ENCODE measurements around the gene RPF1. TPM values are rescaled to one million over a fixed set of nuclear protein-coding genes. Genes with fewer than 3 reads are reported as not detected.

Gene RPF1
- total and polyA plus RNA-seq, 2 of the 8 experiments (the other 6 are each of a cell fraction or from before 2014, with no cell fraction given) = 18.7 to 41.8 TPM

- H3K23me2 ChIP-seq (ENCODE audit: low read depth, low read length) = no peaks in the 10 kb centered on the region
- H3K18ac ChIP-seq (ENCODE audit: extremely low read depth, low read length) = no peak overlapping the region
- H3K27me3 ChIP-seq (replicated peaks in 1 of 4; ENCODE audit: control insufficient read depth in 3 of 4, extremely low read depth in 1 of 4, insufficient read depth in 3 of 4, low read length in 3 of 4) = no peaks in the 10 kb centered on the region
- peaks cover 9 to 37% (median 26%) of the 10 kb centered on the region in 4 experiments; a peak in 7 of 8 replicates for H3K36me3 ChIP-seq (ENCODE audit: control insufficient read depth in 2 of 4, insufficient read depth in 4 of 4, low read length in 3 of 4)
- no peak overlapping the region for H3K14ac ChIP-seq (ENCODE audit: insufficient read length)
- H3K23ac ChIP-seq (ENCODE audit: insufficient read length) = no peak overlapping the region
- H4K20me1 ChIP-seq (replicated peaks in 1 of 2; ENCODE audit: control insufficient read depth in 1 of 2, insufficient read depth in 2 of 2, low read length in 2 of 2) = no peaks in the 10 kb centered on the region
- H3K4me3 ChIP-seq (ENCODE audit: extremely low read depth in 1 of 4, insufficient read depth in 2 of 4, low read depth in 3 of 4, low read length in 4 of 4) = no peak overlapping the region
- H3K9me3 ChIP-seq (ENCODE audit: insufficient read depth in 2 of 2, low read depth in 1 of 2, low read length in 1 of 2) = no peaks in the 10 kb centered on the region
- H4K5ac ChIP-seq (ENCODE audit: insufficient read length, low read depth, low read length) = no peak overlapping the region
- DNase-seq (ENCODE audit: low read depth in 1 of 2, low spot score in 2 of 2) (no peak), FAIRE-seq (no peak)
- H3K56ac ChIP-seq (replicated peaks; ENCODE audit: insufficient read length, low read depth, low read length) = no peak overlapping the region
- no peak overlapping the region for H2BK20ac ChIP-seq (ENCODE audit: low read length)
- no peak overlapping the region for H4K91ac ChIP-seq (replicated peaks; ENCODE audit: insufficient read length, low read length)
- H4K8ac ChIP-seq (ENCODE audit: extremely low read depth, insufficient read depth, low read length) = no peak overlapping the region
- H3K4me2 ChIP-seq (ENCODE audit: insufficient read depth in 1 of 2, low read depth in 2 of 2, low read length in 2 of 2) = no peak overlapping the region
- H3K4me1 ChIP-seq (replicated peaks in 1 of 4; ENCODE audit: control insufficient read depth in 3 of 4, insufficient read depth in 4 of 4, low read length in 3 of 4) = no peaks in the 10 kb centered on the region
- 83% methylated on average over 2 of the region's 2 CpGs; no CpG with 5 or more reads in 1 of the 2 experiments for WGBS, 2 experiments (ENCODE audit: extremely low coverage in 1 of 2, insufficient coverage in 1 of 2, insufficient read length in 1 of 2, insufficient replicate concordance in 2 of 2, low coverage in 1 of 2, low lambda C conversion rate in 2 of 2, missing lambda C conversion rate in 1 of 2)
- no peak overlapping the region for H3K4ac ChIP-seq (replicated peaks; ENCODE audit: insufficient read length, low read depth, low read length)
- H2AK5ac ChIP-seq (ENCODE audit: low read depth, low read length) = no peak overlapping the region
- no peak overlapping the region for H2BK12ac ChIP-seq (ENCODE audit: low read depth, low read length)
- POLR2A ChIA-PET (ENCODE audit: partially characterized antibody) = no interaction called here
- no peak overlapping the region for H3K27ac ChIP-seq (ENCODE audit: low read depth, low read length)
- H3K79me1 ChIP-seq (ENCODE audit: low read depth, low read length) = no peaks in the 10 kb centered on the region
- no peak overlapping the region for H2BK15ac ChIP-seq (ENCODE audit: low read length)
- H2BK5ac ChIP-seq (ENCODE audit: low read depth, low read length) = no peak overlapping the region
- H3K9ac ChIP-seq (replicated peaks in 1 of 4; ENCODE audit: extremely low read depth in 1 of 4, low read depth in 3 of 4, low read length in 3 of 4) = no peak overlapping the region
- H3K79me2 ChIP-seq (ENCODE audit: control insufficient read depth in 1 of 2, insufficient read depth in 2 of 2, low read length in 2 of 2) = peaks cover 0 to 24% of the 10 kb centered on the region in 2 experiments; a peak in 2 of 4 replicates
- no peak for TF ChIP-seq SIRT6 (IDR thresholded peaks at IDR 0.05; ENCODE audit: low read length)
- TF ChIP-seq SP4 (IDR thresholded peaks at IDR 0.05; ENCODE audit: low read length) = no peak
- TF ChIP-seq SAP30 (IDR thresholded peaks at IDR 0.05; ENCODE audit: insufficient read depth, insufficient replicate concordance, low read length) = no peak
- TF ChIP-seq EZH2 (IDR thresholded peaks at IDR 0.05; ENCODE audit: low read depth, low read length, severe bottlenecking) = no peak
- TF ChIP-seq ZNF274 (IDR thresholded peaks at IDR 0.05; ENCODE audit: borderline replicate concordance, extremely low read depth, low read length) = no peak
- no peak for TF ChIP-seq RBBP5 (IDR thresholded peaks at IDR 0.05; ENCODE audit: borderline replicate concordance, low read depth, low read length)
- TF ChIP-seq CTBP2 (IDR thresholded peaks at IDR 0.05; ENCODE audit: borderline replicate concordance, insufficient read depth, insufficient read length, low read length) = no peak
- TF ChIP-seq BCL11A (IDR thresholded peaks at IDR 0.05; ENCODE audit: low read depth in 2 of 2, low read length in 2 of 2) = no peak
- no peak for TF ChIP-seq SIN3A (conservative IDR thresholded peaks at IDR 0.05 in 1 of 2, IDR thresholded peaks at IDR 0.05 in 1 of 2; ENCODE audit: low read depth in 1 of 2, low read length in 2 of 2)
- TF ChIP-seq TCF12 (IDR thresholded peaks at IDR 0.05; ENCODE audit: low read depth, low read length) = no peak
- TF ChIP-seq CEBPB (IDR thresholded peaks at IDR 0.05; ENCODE audit: low read depth, low read length) = no peak
- TF ChIP-seq TEAD4 (IDR thresholded peaks at IDR 0.05; ENCODE audit: low read depth, low read length) = no peak
- H2AFZ ChIP-seq (ENCODE audit: low read length) = no peak overlapping the region
- CTCF ChIA-PET (ENCODE audit: partially characterized antibody) = interaction anchor here (0.9 kb wide), 1 partner anchor 258 kb away, joined by 3 read pairs; no protein-coding TSS in a partner anchor
- no peak overlapping the region for H2BK120ac ChIP-seq (replicated peaks; ENCODE audit: low read depth, low read length)
Measured at GRCh38 chr1:84489766-84490165, 10.7 kb downstream of the RPF1 start.
